Left ventricle myocardium superior (tissue), 1 donor: ENCODE measurements around the gene CPSF3. TPM values are rescaled to one million over a fixed set of nuclear protein-coding genes. Genes with fewer than 3 reads are reported as not detected.

Experiments used
- ATAC-seq: fragments of 200-7000 bp; cut with Tn5 transposase; one replicate; pipeline ENCODE4 v1.9.1; 2020; ENCODE audit warnings: mild to moderate bottlenecking, moderate library complexity
- DNase-seq: peaks from one replicate; pipeline ENCODE4 v3.0.0-alpha.2; 2020
- intact Hi-C: fragments of 100-400 bp; cut with micrococcal nuclease; formaldehyde crosslinking; loops from one replicate; pipeline ENCODE4 v1.11.0; 2022
- total RNA-seq: library from RNA; stranded (reverse); fragmentation: NEBNext Ultra II Directional; extraction: Animal tissue kit (Norgen Biotek cat#: 25700); gene quantifications from one replicate; pipeline ENCODE4 v1.2.1, GENCODE V29; 2021
- donor health status: DM: no; HTN: yes; CAD: no; lungs with severe emphysema.

CPSF3 gene
- total RNA-seq, 1 donor from 2014 or later, result 15.5 TPM

GRCh38 chr2:9460441-9461017 is 37.1 kb downstream of the CPSF3 start:
- DNase-seq, result no peak
- no peak for ATAC-seq
- intact Hi-C loops, result no loop called here

- no peak for ATAC-seq
- intact Hi-C loops, result no loop called here
- DNase-seq, result no peak
These were observed 37.6 kb downstream of the CPSF3 start for GRCh38 chr2:9461079-9461478.

- DNase-seq (no peak), ATAC-seq (no peak)
- intact Hi-C loops, result no loop called here
These were observed 38.9 kb downstream of the CPSF3 start for GRCh38 chr2:9462313-9462712.

GRCh38 chr2:9462886-9463697 is 39.6 kb downstream of the CPSF3 start:
- intact Hi-C loops, result no loop called here
- ATAC-seq (no peak), DNase-seq (no peak)

- intact Hi-C loops, result no loop called here
- no peak for ATAC-seq
These were observed 40.2 kb downstream of the CPSF3 start for GRCh38 chr2:9463698-9464034.

GRCh38 chr2:9465170-9465569 is 41.7 kb downstream of the CPSF3 start:
- ATAC-seq (no peak), DNase-seq (no peak)
- intact Hi-C loops, result no loop called here

More at GRCh38 chr2:9463698-9464034, 40.2 kb downstream of the CPSF3 start:
- no peak for DNase-seq

- no peak for DNase-seq
- intact Hi-C loops, result no loop called here
- no peak for ATAC-seq
These were observed 42.8 kb downstream of the CPSF3 start for GRCh38 chr2:9466147-9466683.

- no peak for DNase-seq
- intact Hi-C loops, result no loop called here
- ATAC-seq, result no peak
These were observed 44.2 kb downstream of the CPSF3 start for GRCh38 chr2:9467687-9468086.

- ATAC-seq (no peak), DNase-seq (no peak)
- intact Hi-C loops, result no loop called here
These were observed 47.8 kb downstream of the CPSF3 start for GRCh38 chr2:9471206-9471605.

GRCh38 chr2:9472511-9472910 is 49.1 kb downstream of the CPSF3 start:
- DNase-seq (no peak), ATAC-seq (no peak)
- intact Hi-C loops, result no loop called here

GRCh38 chr2:9473308-9473984 is 50.0 kb downstream of the CPSF3 start:
- no peak for DNase-seq
- intact Hi-C loops, result no loop called here
- ATAC-seq, result peak; percentile 1

- peak; percentile 53 for ATAC-seq
- DNase-seq, result peak; percentile 69
- intact Hi-C loops, result no loop called here
These were observed 50.5 kb downstream of the CPSF3 start for GRCh38 chr2:9473985-9474360.

- DNase-seq (peak; percentile 87), ATAC-seq (peak; percentile 93)
These were observed 51.1 kb downstream of the CPSF3 start, which contains the start of gene IAH1 for GRCh38 chr2:9474361-9475057. Gene IAH1, plus strand, starts transcription at chr2:9474551. Its CDS starts 16 bp downstream, at chr2:9474567.

GRCh38 chr2:9477914-9478313 is 54.5 kb downstream of the CPSF3 start:
- DNase-seq, result no peak
- ATAC-seq, result no peak
- intact Hi-C loops, result no loop called here

More at GRCh38 chr2:9474361-9475057, 51.1 kb downstream of the CPSF3 start, which contains the start of gene IAH1:
- intact Hi-C loops, result no loop called here

- intact Hi-C loops, result no loop called here
- ATAC-seq (no peak), DNase-seq (no peak)
These were observed 55.1 kb downstream of the CPSF3 start for GRCh38 chr2:9478526-9478925.

- DNase-seq (no peak), ATAC-seq (no peak)
- intact Hi-C loops, result no loop called here
These were observed 56.7 kb downstream of the CPSF3 start for GRCh38 chr2:9480157-9480556.

- intact Hi-C loops, result no loop called here
- ATAC-seq, result no peak
These were observed 59.7 kb downstream of the CPSF3 start for GRCh38 chr2:9483107-9483506.

GRCh38 chr2:9484533-9484932 is 61.1 kb downstream of the CPSF3 start:
- ATAC-seq, result no peak

More at GRCh38 chr2:9483107-9483506, 59.7 kb downstream of the CPSF3 start:
- no peak for DNase-seq

More at GRCh38 chr2:9484533-9484932, 61.1 kb downstream of the CPSF3 start:
- no peak for DNase-seq
- intact Hi-C loops, result no loop called here
